SK-N-MC (cell line): ENCODE results near the gene PLCB3.

Experiments
- DNase-seq: peaks from one replicate; pipeline ENCODE4 v3.0.0-alpha.2; 2011; ENCODE audit warnings: low read depth, low spot score
- H3K27ac ChIP-seq: fragments of 200-600 bp; sonication (generic); 2 replicates; pipeline ENCODE4 v1.5.1; 2016; ENCODE audit warnings: mixed run types
- H3K36me3 ChIP-seq: fragments of 200-600 bp; sonication (generic); 2 replicates; pipeline ENCODE4 v1.6.1; 2017; ENCODE audit warnings: antibody characterized with exemption, low read length, mixed read lengths; ENCODE audit not compliant: insufficient read depth
- H3K4me3 ChIP-seq: fragments of 200-600 bp; sonication (generic); 2 replicates; pipeline ENCODE4 v1.5.1; 2016
- H3K9ac ChIP-seq: fragments of 200-600 bp; sonication (generic); 2 replicates; pipeline ENCODE4 v1.8.0; 2017; ENCODE audit warnings: mixed run types, mixed read lengths; ENCODE audit not compliant: insufficient read length
- H3K9me3 ChIP-seq: fragments of 200-600 bp; sonication (generic); 2 replicates; pipeline ENCODE4 v1.6.1; 2017; ENCODE audit warnings: low read depth, mild to moderate bottlenecking, antibody characterized with exemption, low read length, moderate library complexity, mixed read lengths
- EZH2 ChIP-seq: fragments of 200-600 bp; sonication (generic); IDR thresholded peaks from one replicate; pipeline ENCODE4 v1.6.1; 2017; ENCODE audit warnings: antibody characterized with exemption
- FOXP2 ChIP-seq: optimal IDR thresholded peaks from 2 replicates; pipeline ENCODE3; 2011; ENCODE audit warnings: mild to moderate bottlenecking, moderate library complexity; ENCODE audit not compliant: insufficient read depth; ENCODE audit errors: extremely low read length, control extremely low read depth
- POLR2AphosphoS5 ChIP-seq: IDR thresholded peaks from 2 replicates; pipeline ENCODE4 v1.6.1; 2012; ENCODE audit warnings: mild to moderate bottlenecking, low read depth, low read length, borderline replicate concordance

PLCB3 gene

GRCh38 chr11:64287676-64288352 is 36.5 kb downstream of the PLCB3 start:
- no peaks in the 10 kb centered on the region for H3K9me3 ChIP-seq
- DNase-seq = no peak
- H3K9ac ChIP-seq = no peak overlapping the region

GRCh38 chr11:64288353-64288750 is 37.0 kb downstream of the PLCB3 start:
- Histone ChIP-seq H3K9ac (no peak overlapping the region), H3K4me3 (no peak overlapping the region), H3K36me3 (no peaks in the 10 kb centered on the region), H3K9me3 (no peaks in the 10 kb centered on the region), H3K27ac (no peak overlapping the region)
- no peak for TF ChIP-seq EZH2
- TF ChIP-seq FOXP2 = no peak
- no peak for TF ChIP-seq POLR2AphosphoS5
- DNase-seq = no peak

More at GRCh38 chr11:64287676-64288352, 36.5 kb downstream of the PLCB3 start:
- Histone ChIP-seq H3K36me3 (no peaks in the 10 kb centered on the region), H3K27ac (no peak overlapping the region), H3K4me3 (no peak overlapping the region)
- no peak for TF ChIP-seq POLR2AphosphoS5
- TF ChIP-seq FOXP2 = no peak
- TF ChIP-seq EZH2 = no peak

- DNase-seq = no peak
- TF ChIP-seq POLR2AphosphoS5 (no peak), EZH2 (no peak), FOXP2 (no peak)
- no peak overlapping the region for H3K4me3 ChIP-seq
- no peak overlapping the region for H3K9ac ChIP-seq
- no peak overlapping the region for H3K27ac ChIP-seq
- no peaks in the 10 kb centered on the region for H3K9me3 ChIP-seq
- H3K36me3 ChIP-seq = no peaks in the 10 kb centered on the region
Measured at GRCh38 chr11:64289002-64289564, 37.8 kb downstream of the PLCB3 start.

GRCh38 chr11:64290352-64291261 is 39.3 kb downstream of the PLCB3 start:
- DNase-seq = no peak
- TF ChIP-seq FOXP2 (no peak), POLR2AphosphoS5 (no peak), EZH2 (no peak)
- H3K9ac ChIP-seq = no peak overlapping the region
- no peak overlapping the region for H3K4me3 ChIP-seq
- H3K36me3 ChIP-seq = no peaks in the 10 kb centered on the region
- H3K9me3 ChIP-seq = no peaks in the 10 kb centered on the region
- no peak overlapping the region for H3K27ac ChIP-seq

- no peaks in the 10 kb centered on the region for H3K36me3 ChIP-seq
- H3K4me3 ChIP-seq = peak within 1 kb of the TSS; percentile 56
- DNase-seq = no peak
- H3K9ac ChIP-seq = no peak within 1 kb of the TSS
- no peaks in the 10 kb centered on the region for H3K9me3 ChIP-seq
- TF ChIP-seq EZH2 (no peak), POLR2AphosphoS5 (no peak), FOXP2 (no peak)
- no peak within 1 kb of the TSS for H3K27ac ChIP-seq
Measured at GRCh38 chr11:64291262-64291751, 40.0 kb downstream of the PLCB3 start, which contains the start of gene KCNK4. TSS of gene KCNK4 (plus strand) at chr11:64291302. CDS start at chr11:64293019, 1,717 bp downstream.

- Histone ChIP-seq H3K27ac (no peak overlapping the region), H3K4me3 (peak overlapping the region; percentile 56), H3K9me3 (no peaks in the 10 kb centered on the region), H3K9ac (no peak overlapping the region), H3K36me3 (no peaks in the 10 kb centered on the region)
- TF ChIP-seq POLR2AphosphoS5 (no peak), EZH2 (no peak), FOXP2 (no peak)
- no peak for DNase-seq
Measured at GRCh38 chr11:64291752-64292459, 40.6 kb downstream of the PLCB3 start.

- Histone ChIP-seq H3K9me3 (no peaks in the 10 kb centered on the region), H3K36me3 (no peaks in the 10 kb centered on the region), H3K9ac (no peak overlapping the region), H3K27ac (no peak overlapping the region), H3K4me3 (peak overlapping the region; percentile 56)
- no peak for DNase-seq
- TF ChIP-seq POLR2AphosphoS5 (no peak), FOXP2 (no peak), EZH2 (no peak)
Measured at GRCh38 chr11:64292460-64293254, 41.3 kb downstream of the PLCB3 start.
